GM13976 (cell line): ENCODE measurements around the gene FXYD6.

Source experiments
- DNase-seq: peaks from one replicate; pipeline ENCODE4 v3.0.0; 2012; ENCODE audit warnings: low spot score
- CTCF ChIP-seq: IDR thresholded peaks from 2 replicates; pipeline ENCODE4 v1.5.1; 2012; ENCODE audit warnings: borderline replicate concordance, mild to moderate bottlenecking; ENCODE audit not compliant: insufficient read depth; ENCODE audit errors: extremely low read depth, missing control alignments, control extremely low read depth
- in situ Hi-C: fragments of 300-500 bp; cut with MboI; formaldehyde crosslinking; loops from one replicate; pipeline ENCODE4 v1.12.0; 2022; ENCODE audit warnings: low sequenced_read_pairs, mixed read lengths, inconsistent platforms; ENCODE audit not compliant: unreplicated experiment

The FXYD6 gene

DNA sequence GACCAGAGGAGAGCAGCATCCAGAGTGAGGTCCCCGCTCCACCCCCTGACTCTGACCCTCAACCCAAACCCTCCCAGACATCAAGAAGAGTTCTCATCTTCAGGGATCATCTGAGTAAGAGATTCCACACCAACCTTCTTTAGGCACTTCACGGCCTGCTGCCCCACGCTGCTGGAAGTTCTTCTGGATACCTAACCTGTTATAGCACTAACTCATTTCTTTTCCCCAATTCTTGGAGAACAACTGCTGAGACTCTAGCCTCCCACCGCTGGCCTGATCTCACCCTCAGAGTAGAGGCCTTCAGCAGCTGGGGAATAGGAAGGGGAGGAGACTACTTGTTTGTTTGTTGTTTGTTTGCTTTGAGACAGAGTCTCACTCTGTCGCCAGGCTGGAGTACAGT is 45.4 kb upstream of the FXYD6 start:
- TF ChIP-seq CTCF, result no peak
- in situ Hi-C loops, result no loop called here

DNA sequence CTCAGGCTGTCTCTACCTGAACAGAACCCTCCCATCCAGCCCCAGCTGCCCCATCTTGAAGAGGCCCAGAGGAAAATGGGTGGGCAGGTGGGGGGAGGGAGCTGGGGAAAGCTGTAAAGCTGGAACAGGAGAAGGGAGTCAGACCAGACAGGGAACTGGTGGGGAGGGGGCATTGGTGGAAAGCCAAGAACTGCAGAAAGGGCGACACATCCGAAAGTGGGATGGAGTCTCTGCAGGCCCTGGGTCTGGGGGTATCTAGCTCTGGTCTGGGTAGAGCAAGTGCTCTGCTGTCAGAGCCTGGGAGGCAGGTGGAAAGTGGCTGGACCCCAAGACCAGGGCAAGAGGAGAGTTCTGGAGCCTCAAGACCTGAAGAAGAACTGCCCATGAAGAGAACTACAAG is 45.0 kb upstream of the FXYD6 start:
- no peak for TF ChIP-seq CTCF
- in situ Hi-C loops, result no loop called here
- no peak for DNase-seq

More for the DNA sequence above, 45.4 kb upstream of the FXYD6 start:
- DNase-seq, result no peak

DNA sequence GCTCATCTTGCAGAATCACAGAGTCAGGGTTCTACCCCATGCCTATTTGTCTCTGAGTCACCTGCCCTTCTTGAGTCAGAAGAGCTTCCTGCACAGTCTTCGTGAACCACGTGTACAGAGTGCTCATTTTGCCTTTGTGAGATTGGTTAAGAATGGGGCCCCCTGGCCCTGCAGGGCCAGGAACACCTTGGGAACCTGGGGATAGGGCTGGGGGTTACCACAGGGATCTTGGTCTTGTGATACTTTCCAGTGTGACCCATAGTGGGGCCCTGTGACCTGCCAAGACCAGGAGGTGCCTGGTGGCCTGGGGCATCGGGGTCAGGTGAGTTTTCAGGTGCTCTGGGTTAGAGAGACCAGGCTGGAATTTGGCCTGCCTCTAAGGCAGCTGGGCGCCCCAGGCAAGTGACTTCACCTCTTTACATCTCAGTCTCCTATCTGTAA is 43.3 kb upstream of the FXYD6 start:
- TF ChIP-seq CTCF, result no peak
- no peak for DNase-seq
- in situ Hi-C loops, result no loop called here

DNA sequence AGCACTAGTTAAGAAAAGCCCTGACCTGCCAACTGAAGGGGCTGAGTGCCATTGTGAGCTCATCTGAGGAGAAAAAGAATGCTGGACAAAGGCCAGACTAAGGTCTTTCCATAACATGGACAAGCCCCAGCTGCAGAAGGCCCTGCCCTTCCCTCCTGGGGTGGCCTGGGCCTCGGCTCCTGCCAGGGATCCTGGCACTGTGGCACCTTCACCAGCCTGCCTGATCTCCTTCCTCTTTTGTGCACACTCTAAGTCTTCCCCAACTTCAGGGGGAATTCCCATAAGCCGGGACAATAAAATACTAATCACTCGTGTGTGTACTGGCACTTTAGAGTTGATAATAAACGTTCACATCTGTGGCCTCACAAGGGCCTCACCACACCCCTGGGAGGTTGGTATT is 42.9 kb upstream of the FXYD6 start:
- TF ChIP-seq CTCF, result no peak
- DNase-seq, result no peak
- in situ Hi-C loops, result no loop called here

DNA sequence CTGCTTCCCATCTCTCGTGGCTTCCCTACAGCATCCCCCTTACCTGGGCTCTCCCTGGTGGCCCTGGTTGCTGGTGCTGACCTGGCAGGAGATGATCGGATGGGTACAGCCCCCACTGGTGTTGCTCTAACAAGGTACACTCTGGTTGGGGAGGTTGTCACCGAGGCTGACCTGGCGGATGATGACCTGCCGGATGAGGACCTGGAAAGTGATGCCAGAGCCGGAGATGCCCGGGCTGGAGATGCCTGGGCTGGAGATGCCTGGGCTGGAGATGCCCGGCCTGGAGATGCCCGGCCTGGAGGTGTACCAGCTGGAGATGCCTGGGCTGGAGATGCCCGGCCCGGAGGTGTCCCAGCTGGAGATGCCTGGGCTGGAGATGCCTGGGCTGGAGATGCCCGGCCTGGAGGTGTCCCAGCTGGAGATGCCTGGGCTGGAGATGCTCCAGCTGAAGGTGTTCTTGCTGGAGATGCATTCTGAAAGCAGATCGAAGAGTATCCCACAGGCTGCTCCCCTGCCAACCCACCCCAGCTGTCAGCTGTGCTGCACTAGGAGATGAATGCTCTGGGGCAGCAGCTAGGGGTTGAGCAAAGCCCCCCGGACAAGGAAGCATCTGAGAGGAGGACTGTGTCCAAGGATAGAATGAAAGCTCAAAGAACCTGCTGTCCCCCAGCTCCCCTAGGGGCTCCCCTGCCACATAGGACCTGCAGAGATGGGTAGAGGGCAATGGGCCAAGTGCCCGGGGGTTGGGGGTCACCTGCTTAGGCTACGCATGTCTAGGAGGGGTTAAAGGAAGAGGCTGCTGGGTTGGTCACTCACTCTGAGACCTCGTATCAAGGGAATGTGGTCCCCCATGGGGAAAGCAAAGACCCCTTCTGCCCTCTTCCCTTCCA is 42.2 kb upstream of the FXYD6 start:
- no peak for TF ChIP-seq CTCF
- in situ Hi-C loops, result no loop called here
- no peak for DNase-seq

DNA sequence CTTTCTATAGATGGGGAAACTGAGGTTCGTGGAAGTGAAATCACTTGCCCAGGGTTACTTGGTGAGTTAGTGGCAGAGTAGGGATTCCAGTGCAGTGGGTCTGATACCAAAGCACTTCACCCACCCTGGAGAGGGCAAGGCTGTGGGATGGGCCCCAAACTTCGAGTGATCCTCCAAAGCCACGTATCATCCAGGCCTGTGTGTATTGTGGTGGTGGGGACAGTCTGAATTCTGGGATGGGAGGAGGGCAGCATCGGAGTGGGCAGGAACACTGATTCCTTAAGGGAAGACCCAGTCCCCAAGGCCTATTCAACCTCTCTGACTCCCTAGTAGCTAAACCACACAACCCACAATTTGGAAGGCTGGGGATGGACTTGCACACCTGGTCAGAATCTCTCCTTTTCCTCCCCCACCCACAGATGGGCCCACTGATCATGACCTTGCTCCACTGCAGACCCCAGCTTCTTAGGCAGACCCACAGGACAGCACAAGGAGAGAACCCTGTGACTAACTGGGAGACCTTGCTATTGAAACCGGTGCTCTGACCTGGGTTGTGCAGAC is 41.2 kb upstream of the FXYD6 start:
- no peak for DNase-seq
- no peak for TF ChIP-seq CTCF
- in situ Hi-C loops, result no loop called here
